ENCODE measurements around the gene POLR2L. TPM values are rescaled to one million over a fixed set of nuclear protein-coding genes. Genes with fewer than 3 reads are reported as not detected.
A peak's percentile ranks its signal among the peaks of the same experiment; 100 is the strongest.

Gene POLR2L
- total RNA-seq, 1 donor from 2014 or later: 76.7 TPM

GRCh38 chr11:821512-822371 lies 20.6 kb downstream of the POLR2L start:
- Mint-ChIP-seq H3K4me1 (ENCODE audit: unreplicated experiment) (no peaks in the 10 kb centered on the region), H3K27me3 (ENCODE audit: unreplicated experiment) (peaks cover 6% of the 10 kb centered on the region), H3K9me3 (ENCODE audit: unreplicated experiment) (no peaks in the 10 kb centered on the region), H3K4me3 (ENCODE audit: unreplicated experiment) (no peak overlapping the region), H3K27ac (ENCODE audit: unreplicated experiment) (no peak overlapping the region), H3K36me3 (ENCODE audit: low read depth, unreplicated experiment) (no peaks in the 10 kb centered on the region)
- DNase-seq (ENCODE audit: low spot score): no peak
- TF ChIP-seq CTCF (IDR thresholded peaks at IDR 0.05; ENCODE audit: unreplicated experiment): no peak

GRCh38 chr11:820655-821511 lies 21.4 kb downstream of the POLR2L start:
- H3K27ac Mint-ChIP-seq (ENCODE audit: unreplicated experiment): no peak overlapping the region
- H3K4me3 Mint-ChIP-seq (ENCODE audit: unreplicated experiment): peak overlapping the region; percentile 82
- H3K4me1 Mint-ChIP-seq (ENCODE audit: unreplicated experiment): no peaks in the 10 kb centered on the region
- DNase-seq (ENCODE audit: low spot score): no peak
- H3K9me3 Mint-ChIP-seq (ENCODE audit: unreplicated experiment): no peaks in the 10 kb centered on the region
- H3K36me3 Mint-ChIP-seq (ENCODE audit: low read depth, unreplicated experiment): no peaks in the 10 kb centered on the region
- H3K27me3 Mint-ChIP-seq (ENCODE audit: unreplicated experiment): peaks cover 3% of the 10 kb centered on the region
- TF ChIP-seq CTCF (IDR thresholded peaks at IDR 0.05; ENCODE audit: unreplicated experiment): no peak

GRCh38 chr11:819943-820649 lies 22.2 kb downstream of the POLR2L start:
- Mint-ChIP-seq H3K36me3 (ENCODE audit: low read depth, unreplicated experiment) (no peaks in the 10 kb centered on the region), H3K27ac (ENCODE audit: unreplicated experiment) (no peak overlapping the region), H3K4me3 (ENCODE audit: unreplicated experiment) (peak overlapping the region; percentile 91), H3K27me3 (ENCODE audit: unreplicated experiment) (peaks cover 3% of the 10 kb centered on the region), H3K9me3 (ENCODE audit: unreplicated experiment) (no peaks in the 10 kb centered on the region), H3K4me1 (ENCODE audit: unreplicated experiment) (no peaks in the 10 kb centered on the region)
- TF ChIP-seq CTCF (IDR thresholded peaks at IDR 0.05; ENCODE audit: unreplicated experiment): no peak
- DNase-seq (ENCODE audit: low spot score): peak; percentile 66

GRCh38 chr11:819129-819931 lies 23.0 kb downstream of the POLR2L start:
- peak; percentile 88 for DNase-seq (ENCODE audit: low spot score)
- Mint-ChIP-seq H3K27me3 (ENCODE audit: unreplicated experiment) (peaks cover 3% of the 10 kb centered on the region), H3K27ac (ENCODE audit: unreplicated experiment) (no peak overlapping the region), H3K9me3 (ENCODE audit: unreplicated experiment) (no peaks in the 10 kb centered on the region), H3K36me3 (ENCODE audit: low read depth, unreplicated experiment) (no peaks in the 10 kb centered on the region), H3K4me1 (ENCODE audit: unreplicated experiment) (no peaks in the 10 kb centered on the region), H3K4me3 (ENCODE audit: unreplicated experiment) (no peak overlapping the region)
- no peak for TF ChIP-seq CTCF (IDR thresholded peaks at IDR 0.05; ENCODE audit: unreplicated experiment)

All from endothelial cell (in vitro differentiated cells).